BJ (cell line): Measurements from ENCODE around the gene TMPRSS15. TPM values are rescaled to one million over a fixed set of nuclear protein-coding genes. Genes with fewer than 3 reads are reported as not detected.

ENCODE experiments used
- CTCF ChIA-PET: fragments of 350-600 bp; formaldehyde crosslinking; extraction: SDS; loops from one replicate; lab custom pipeline; 2021; ENCODE audit warnings: antibody characterized with exemption, inconsistent platforms; lab: Yijun Ruan, JAX
- POLR2A ChIA-PET: fragments of 300-600 bp; sonication (Branson Sonifier 250); formaldehyde crosslinking; extraction: SDS; loops from one replicate; lab custom pipeline; 2021; ENCODE audit warnings: antibody characterized with exemption; lab: Charles Lee
- DNase-seq: peaks from one replicate; pipeline ENCODE4 v3.0.0-alpha.2; 2011; ENCODE audit warnings: low read depth
- H3K27me3 ChIP-seq: 2 replicates; pipeline ENCODE4 v1.6.0; 2011; ENCODE audit warnings: low read length; ENCODE audit not compliant: control insufficient read depth, insufficient read depth
- H3K36me3 ChIP-seq: 2 replicates; pipeline ENCODE4 v1.5.1; 2011; ENCODE audit warnings: low read length; ENCODE audit not compliant: control insufficient read depth, insufficient read depth
- H3K4me3 ChIP-seq: 2 replicates; pipeline ENCODE4 v1.5.1; 2011; ENCODE audit warnings: low read depth, mild to moderate bottlenecking, control low read depth, low read length
- CTCF ChIP-seq: IDR thresholded peaks from 2 replicates; pipeline ENCODE4 v1.5.1; 2011; ENCODE audit warnings: low read depth, mild to moderate bottlenecking, control low read depth, inconsistent platforms, low read length, moderate library complexity; ENCODE audit not compliant: insufficient read depth
- polyA plus RNA-seq: library from polyadenylated mRNA; depleted of rRNA; stranded (reverse); fragments of >200 nt; gene quantifications from 2 replicates; pipeline ENCODE4 v1.2.3, GENCODE V29; 2011

TMPRSS15 gene
- polyA plus RNA-seq, 1 experiment = not detected

GRCh38 chr21:18275781-18276180, 127.8 kb downstream of the TMPRSS15 start:
- Histone ChIP-seq H3K4me3 (no peak overlapping the region), H3K27me3 (no peaks in the 10 kb centered on the region), H3K36me3 (no peaks in the 10 kb centered on the region)
- POLR2A ChIA-PET = no interaction called here
- no peak for DNase-seq
- TF ChIP-seq CTCF = no peak
- CTCF ChIA-PET = no interaction called here

- no peak overlapping the region for H3K4me3 ChIP-seq
- CTCF ChIA-PET = no interaction called here
- H3K36me3 ChIP-seq = no peaks in the 10 kb centered on the region
- DNase-seq = no peak
- TF ChIP-seq CTCF = no peak
- POLR2A ChIA-PET = no interaction called here
- no peaks in the 10 kb centered on the region for H3K27me3 ChIP-seq
Observed at GRCh38 chr21:18274370-18274769, 129.2 kb downstream of the TMPRSS15 start.

GRCh38 chr21:18273400-18273799, 130.2 kb downstream of the TMPRSS15 start:
- ChIA-PET CTCF (no interaction called here), POLR2A (no interaction called here)
- no peak overlapping the region for H3K4me3 ChIP-seq
- DNase-seq = no peak
- TF ChIP-seq CTCF = no peak
- no peaks in the 10 kb centered on the region for H3K27me3 ChIP-seq
- no peaks in the 10 kb centered on the region for H3K36me3 ChIP-seq

- no peaks in the 10 kb centered on the region for H3K27me3 ChIP-seq
Observed at GRCh38 chr21:18269856-18270255, 133.7 kb downstream of the TMPRSS15 start.

GRCh38 chr21:18268906-18269305, 134.7 kb downstream of the TMPRSS15 start:
- ChIA-PET POLR2A (no interaction called here), CTCF (no interaction called here)
- no peak overlapping the region for H3K4me3 ChIP-seq
- DNase-seq = no peak
- TF ChIP-seq CTCF = no peak
- no peaks in the 10 kb centered on the region for H3K36me3 ChIP-seq
- H3K27me3 ChIP-seq = no peaks in the 10 kb centered on the region

More at GRCh38 chr21:18269856-18270255, 133.7 kb downstream of the TMPRSS15 start:
- H3K4me3 ChIP-seq = no peak overlapping the region
- DNase-seq = no peak
- POLR2A ChIA-PET = no interaction called here
- CTCF ChIA-PET = no interaction called here
- no peaks in the 10 kb centered on the region for H3K36me3 ChIP-seq
- TF ChIP-seq CTCF = no peak
